Ovary (tissue), 9 donors: ENCODE data around the gene SFXN1. TPM values are rescaled to one million over a fixed set of nuclear protein-coding genes. Genes with fewer than 3 reads are reported as not detected.

ENCODE experiments used
- DNase-seq, 5 donors: peaks; one replicate each; pipeline ENCODE4 v3.0.0-alpha.2; 2019 to 2020
- H3K27ac ChIP-seq, 2 donors: fragments of 200-600 bp; one replicate each; pipeline versions ENCODE4 v1.5.1 to v1.8.0; 2019 to 2022
- H3K27me3 ChIP-seq: fragments of 200-600 bp; one replicate; pipeline ENCODE4 v1.8.0; 2022
- H3K36me3 ChIP-seq: fragments of 200-600 bp; sonication (generic); one replicate; pipeline ENCODE4 v1.5.1; 2019
- H3K4me1 ChIP-seq: one replicate; pipeline ENCODE4 v1.8.1; 2013; ENCODE audit warnings: mild to moderate bottlenecking, moderate library complexity; ENCODE audit not compliant: insufficient read depth
- H3K4me3 ChIP-seq: fragments of 200-600 bp; sonication (generic); one replicate; pipeline ENCODE4 v1.5.1; 2017
- H3K9me3 ChIP-seq, 2 donors: fragments of 200-600 bp in 1 of 2; sonication (generic) in 1 of 2; one replicate each; pipeline versions ENCODE4 v1.5.1 to v1.8.1; 2013 to 2019; ENCODE audit warnings: mild to moderate bottlenecking in 1 of 2, moderate library complexity in 1 of 2
- EP300 ChIP-seq: sonication (generic); formaldehyde crosslinking; IDR thresholded peaks from one replicate; pipeline ENCODE4 v1.6.1; 2017; ENCODE audit warnings: antibody characterized with exemption
- POLR2A ChIP-seq: fragments of 450-650 bp; IDR thresholded peaks from one replicate; pipeline ENCODE4 v1.6.1; 2017; ENCODE audit warnings: antibody characterized with exemption, mild to moderate bottlenecking, moderate library complexity
- WGBS, 3 donors: extraction: QIAGEN DNeasy Blood & Tissue Kit in 1 of 3; methylation state at CpG; one replicate each; pipeline versions ENCODE4 v1.1.5 to v1.1.7; 2013 to 2017; 5-methylcytosine and 5-hydroxymethylcytosine counted together
- intact Hi-C, 4 donors: fragments of 100-400 bp; cut with DNase I; formaldehyde crosslinking; loops; one replicate each; pipeline versions ENCODE4 v1.11.0 to v1.15.1; 2022 to 2023
- polyA plus RNA-seq, 2 donors: library from polyadenylated mRNA; stranded (reverse); fragments of 200-250 nt in 1 of 2; fragments of 350-450 nt in 1 of 2; fragmentation: Illumina TruSeq in 1 of 2; extraction: RNeasy Lipid Tissue Mini Kit (QIAGEN cat#74804) in 1 of 2; gene quantifications; one replicate each; pipeline ENCODE4 v1.2.3, GENCODE V29; 2013 to 2014
- total RNA-seq, 7 donors: library from RNA; depleted of rRNA in 2 of 7; stranded (reverse); fragments of >200 nt in 2 of 7; fragmentation: NEBNext Ultra II Directional in 3 of 7; extraction: Animal tissue kit (Norgen Biotek cat#: 25700) in 3 of 7; gene quantifications; one replicate each; pipeline versions ENCODE4 v1.1.0 to v1.2.4, GENCODE V29; 2016 to 2023
- TF ChIP-seq, protein P1 (sequence below), 3 donors: fragments of 450-650 bp in 2 of 3; fragments of 200-600 bp in 1 of 3; IDR thresholded peaks; one replicate each; pipeline versions ENCODE4 v1.5.1 to v1.8.0; 2016 to 2022; ENCODE audit warnings: antibody characterized with exemption in 3 of 3, mild to moderate bottlenecking in 1 of 3
- donor health status: DM: no; HTN: no; CAD: no; lungs with moderate emphysema.
- donor health status: DM: no; HTN: no; CAD: no.
- donor health status: Bipolar disorder and iron deficiency.
- donor health status: DM: yes; HTN: yes; CAD: no.
- donor health status: DM: no; HTN: no; CAD: no.
- donor health status: DM: yes; HTN: yes; CAD: no.

Gene SFXN1
- total and polyA plus RNA-seq, 9 donors, result 9.6 to 50.6 (median 31.4) TPM

DNA sequence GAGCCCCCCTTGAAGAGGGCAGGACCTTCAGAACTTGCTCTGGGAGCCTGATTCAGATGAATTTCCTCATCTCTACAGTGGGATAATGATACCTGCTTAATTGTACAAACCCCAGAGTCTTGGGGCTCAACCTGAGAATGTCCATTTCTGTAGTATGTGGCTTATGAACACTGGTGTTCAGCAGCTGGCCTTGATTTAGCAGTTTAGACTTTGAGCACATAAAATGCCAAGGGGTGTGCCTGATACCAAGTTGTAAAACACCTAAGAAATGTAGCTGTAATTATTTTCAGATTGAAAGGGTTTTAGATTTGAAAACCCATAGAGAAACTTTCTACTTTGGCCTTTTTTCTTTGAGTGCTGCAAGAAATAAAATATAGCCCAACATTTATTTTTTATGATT, 44.9 kb downstream of the SFXN1 start:
- Histone ChIP-seq H3K36me3 (no peaks in the 10 kb centered on the region), H3K9me3 (no peaks in the 10 kb centered on the region), H3K4me3 (no peak overlapping the region), H3K4me1 (no peaks in the 10 kb centered on the region), H3K27ac (no peak overlapping the region), H3K27me3 (no peaks in the 10 kb centered on the region)
- TF ChIP-seq, protein P1, sequence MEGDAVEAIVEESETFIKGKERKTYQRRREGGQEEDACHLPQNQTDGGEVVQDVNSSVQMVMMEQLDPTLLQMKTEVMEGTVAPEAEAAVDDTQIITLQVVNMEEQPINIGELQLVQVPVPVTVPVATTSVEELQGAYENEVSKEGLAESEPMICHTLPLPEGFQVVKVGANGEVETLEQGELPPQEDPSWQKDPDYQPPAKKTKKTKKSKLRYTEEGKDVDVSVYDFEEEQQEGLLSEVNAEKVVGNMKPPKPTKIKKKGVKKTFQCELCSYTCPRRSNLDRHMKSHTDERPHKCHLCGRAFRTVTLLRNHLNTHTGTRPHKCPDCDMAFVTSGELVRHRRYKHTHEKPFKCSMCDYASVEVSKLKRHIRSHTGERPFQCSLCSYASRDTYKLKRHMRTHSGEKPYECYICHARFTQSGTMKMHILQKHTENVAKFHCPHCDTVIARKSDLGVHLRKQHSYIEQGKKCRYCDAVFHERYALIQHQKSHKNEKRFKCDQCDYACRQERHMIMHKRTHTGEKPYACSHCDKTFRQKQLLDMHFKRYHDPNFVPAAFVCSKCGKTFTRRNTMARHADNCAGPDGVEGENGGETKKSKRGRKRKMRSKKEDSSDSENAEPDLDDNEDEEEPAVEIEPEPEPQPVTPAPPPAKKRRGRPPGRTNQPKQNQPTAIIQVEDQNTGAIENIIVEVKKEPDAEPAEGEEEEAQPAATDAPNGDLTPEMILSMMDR (IDR thresholded peaks at IDR 0.05), result no peak
- no peak for TF ChIP-seq EP300
- no peak for TF ChIP-seq POLR2A
- DNase-seq, result no peak
- intact Hi-C loops, result no loop called here

DNA sequence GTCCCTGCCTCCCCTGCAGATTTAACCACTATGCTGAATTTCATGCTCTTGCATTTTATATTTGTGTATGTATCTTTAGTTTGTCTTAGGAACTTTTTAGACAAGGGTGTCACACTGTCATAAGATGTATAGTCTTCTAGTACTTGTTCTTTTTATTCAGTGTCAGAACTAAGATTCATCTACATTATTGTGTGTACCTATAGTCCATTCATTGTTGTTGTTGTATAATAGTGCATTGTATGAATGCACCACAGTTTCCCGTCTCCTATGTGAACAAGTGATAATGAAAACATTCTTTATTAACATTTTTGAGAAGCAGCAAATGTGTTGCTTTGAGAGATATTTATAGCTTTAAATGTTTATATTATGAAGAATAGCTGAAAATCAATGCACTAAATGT, 45.9 kb downstream of the SFXN1 start:
- 51 to 75% (median 61%) methylated on average over 1 of the region's 1 CpG for WGBS, 3 donors
- no peaks in the 10 kb centered on the region for H3K27me3 ChIP-seq
- no peak for DNase-seq
- no peaks in the 10 kb centered on the region for H3K9me3 ChIP-seq
- no peaks in the 10 kb centered on the region for H3K36me3 ChIP-seq
- TF ChIP-seq, protein P1 (IDR thresholded peaks at IDR 0.05), result no peak
- no peak for TF ChIP-seq POLR2A
- TF ChIP-seq EP300, result no peak
- H3K4me1 ChIP-seq, result no peaks in the 10 kb centered on the region
- H3K4me3 ChIP-seq, result no peak overlapping the region
- intact Hi-C loops, result no loop called here
- no peak overlapping the region for H3K27ac ChIP-seq

DNA sequence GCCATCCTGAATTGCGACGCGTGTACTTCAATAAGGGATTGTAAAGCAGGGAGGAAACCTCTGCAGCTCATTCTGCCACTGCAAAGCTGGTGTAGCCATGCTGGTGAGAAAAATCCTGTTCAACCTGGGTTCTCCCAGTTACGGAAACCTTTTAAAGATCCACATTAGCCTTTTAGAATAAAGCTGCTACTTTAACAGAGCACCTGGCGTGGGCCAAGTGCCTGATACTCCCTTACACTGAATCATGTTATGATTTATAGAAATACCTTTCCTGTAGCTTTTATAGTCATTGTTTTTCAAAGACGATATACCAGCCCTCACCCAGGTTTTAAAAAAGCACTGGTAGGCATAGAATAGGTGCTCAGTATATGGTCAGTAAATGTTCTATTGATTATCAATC, 48.3 kb downstream of the SFXN1 start:
- DNase-seq, result no peak
- no peak overlapping the region for H3K27ac ChIP-seq
- TF ChIP-seq, protein P1 (IDR thresholded peaks at IDR 0.05), result no peak
- TF ChIP-seq EP300, result no peak
- TF ChIP-seq POLR2A, result no peak
- no peaks in the 10 kb centered on the region for H3K4me1 ChIP-seq
- WGBS, 3 donors, result 92 to 95% (median 93%) methylated on average over 6 of the region's 6 CpGs
- H3K36me3 ChIP-seq, result no peaks in the 10 kb centered on the region
- no peaks in the 10 kb centered on the region for H3K27me3 ChIP-seq
- H3K4me3 ChIP-seq, result no peak overlapping the region
- H3K9me3 ChIP-seq, result no peaks in the 10 kb centered on the region
- intact Hi-C loops, result no loop called here

DNA sequence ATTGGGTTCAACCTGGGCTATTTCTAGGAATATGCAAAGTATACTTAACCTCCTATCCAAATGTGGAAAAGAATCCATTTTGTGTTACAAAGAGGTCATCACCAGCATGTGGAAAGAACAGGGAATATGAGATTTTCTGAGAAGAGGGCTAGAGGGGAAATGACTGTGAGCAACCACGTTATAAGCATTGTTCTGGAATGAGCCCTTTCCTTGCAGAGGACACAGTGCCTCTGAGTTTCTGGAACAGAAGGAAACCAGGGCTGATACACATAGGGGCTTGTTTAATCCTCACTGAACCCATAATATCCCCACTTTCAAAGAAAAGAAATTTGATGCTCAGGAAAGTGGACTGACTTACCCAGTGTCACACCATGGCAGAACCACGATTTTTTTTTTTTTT, 53.0 kb downstream of the SFXN1 start:
- 38 to 60% (median 54%) methylated on average over 2 of the region's 2 CpGs for WGBS, 3 donors
- no peaks in the 10 kb centered on the region for H3K4me1 ChIP-seq
- intact Hi-C loops, result no loop called here
- H3K27ac ChIP-seq, result no peak overlapping the region
- H3K4me3 ChIP-seq, result no peak overlapping the region
- TF ChIP-seq POLR2A, result no peak
- TF ChIP-seq, protein P1 (IDR thresholded peaks at IDR 0.05), result no peak
- no peak for TF ChIP-seq EP300
- no peaks in the 10 kb centered on the region for H3K36me3 ChIP-seq
- no peaks in the 10 kb centered on the region for H3K27me3 ChIP-seq
- H3K9me3 ChIP-seq, result no peaks in the 10 kb centered on the region
- DNase-seq, result no peak
